Keratinocyte (primary cell): Measurements from ENCODE around the gene ACACA.

Experiments used
- EZH2 ChIP-seq: IDR thresholded peaks from one replicate; pipeline ENCODE4 v1.6.1; 2012; ENCODE audit warnings: inconsistent platforms, mild to moderate bottlenecking, low read length, moderate library complexity
- TF ChIP-seq, protein P1 (sequence below), 3 experiments: IDR thresholded peaks in 1 of 3; conservative IDR thresholded peaks in 1 of 3; optimal IDR thresholded peaks in 1 of 3; 2 replicates in 2 of 3; 3 replicates in 1 of 3; pipeline versions ENCODE3 to v1.5.1; 2011; ENCODE audit warnings: low read length in 3 of 3, mild to moderate bottlenecking in 3 of 3, moderate library complexity in 2 of 3, control low read depth in 1 of 3, inconsistent platforms in 1 of 3; ENCODE audit not compliant: insufficient read depth in 2 of 3; ENCODE audit errors: extremely low read depth in 1 of 3

DNA sequence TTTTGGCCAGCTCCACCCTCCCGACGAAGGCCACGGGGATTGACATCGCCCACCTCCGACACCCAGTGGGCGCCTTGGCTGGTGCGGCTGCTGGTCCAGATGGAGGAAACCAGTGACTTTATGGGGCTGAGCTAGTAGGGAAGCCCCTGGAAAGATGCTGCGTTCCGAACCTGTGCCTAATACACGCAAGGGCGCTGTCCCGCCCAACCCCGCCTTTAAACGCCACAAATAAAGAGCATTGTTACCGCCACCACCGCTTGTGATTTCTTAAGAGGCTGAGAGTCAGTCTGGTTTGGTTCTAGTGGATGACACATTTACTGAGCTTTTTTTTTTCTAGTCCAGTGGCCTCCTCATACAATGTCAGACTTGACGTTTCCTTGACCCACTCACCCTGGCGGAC lies 350.0 kb downstream of the ACACA start:
- TF ChIP-seq, protein P1, sequence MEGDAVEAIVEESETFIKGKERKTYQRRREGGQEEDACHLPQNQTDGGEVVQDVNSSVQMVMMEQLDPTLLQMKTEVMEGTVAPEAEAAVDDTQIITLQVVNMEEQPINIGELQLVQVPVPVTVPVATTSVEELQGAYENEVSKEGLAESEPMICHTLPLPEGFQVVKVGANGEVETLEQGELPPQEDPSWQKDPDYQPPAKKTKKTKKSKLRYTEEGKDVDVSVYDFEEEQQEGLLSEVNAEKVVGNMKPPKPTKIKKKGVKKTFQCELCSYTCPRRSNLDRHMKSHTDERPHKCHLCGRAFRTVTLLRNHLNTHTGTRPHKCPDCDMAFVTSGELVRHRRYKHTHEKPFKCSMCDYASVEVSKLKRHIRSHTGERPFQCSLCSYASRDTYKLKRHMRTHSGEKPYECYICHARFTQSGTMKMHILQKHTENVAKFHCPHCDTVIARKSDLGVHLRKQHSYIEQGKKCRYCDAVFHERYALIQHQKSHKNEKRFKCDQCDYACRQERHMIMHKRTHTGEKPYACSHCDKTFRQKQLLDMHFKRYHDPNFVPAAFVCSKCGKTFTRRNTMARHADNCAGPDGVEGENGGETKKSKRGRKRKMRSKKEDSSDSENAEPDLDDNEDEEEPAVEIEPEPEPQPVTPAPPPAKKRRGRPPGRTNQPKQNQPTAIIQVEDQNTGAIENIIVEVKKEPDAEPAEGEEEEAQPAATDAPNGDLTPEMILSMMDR (optimal IDR thresholded peaks at IDR 0.05 in 1 of 3, IDR thresholded peaks at IDR 0.05 in 1 of 3, conservative IDR thresholded peaks at IDR 0.05 in 1 of 3; ENCODE audit: extremely low read depth in 1 of 3, insufficient read depth in 2 of 3, low read length in 3 of 3), result no peak
- TF ChIP-seq EZH2, result no peak
